Glutamatergic neuron (in vitro differentiated cells): ENCODE measurements around the gene DUOX2. TPM values are rescaled to one million over a fixed set of nuclear protein-coding genes. Genes with fewer than 3 reads are reported as not detected.
"Not testable (repeated sequence)": the region's sequence is repeated elsewhere in the genome, so short reads cannot be mapped to it uniquely, and the experiment has no call there.

Experiments used
- DNase-seq: peaks from one replicate; pipeline ENCODE4 v3.0.0; 2022
- H3K27ac Mint-ChIP-seq: one replicate; pipeline ENCODE4 v1.8.0; 2020; ENCODE audit warnings: mild to moderate bottlenecking, mixed read lengths, inconsistent platforms; ENCODE audit not compliant: unreplicated experiment
- H3K27me3 Mint-ChIP-seq: one replicate; pipeline ENCODE4 v1.8.0; 2020; ENCODE audit warnings: mild to moderate bottlenecking, moderate library complexity, mixed read lengths, inconsistent platforms; ENCODE audit not compliant: unreplicated experiment
- H3K36me3 Mint-ChIP-seq: one replicate; pipeline ENCODE4 v1.8.0; 2020; ENCODE audit warnings: mild to moderate bottlenecking, mixed read lengths, inconsistent platforms; ENCODE audit not compliant: unreplicated experiment
- H3K4me1 Mint-ChIP-seq: one replicate; pipeline ENCODE4 v1.8.0; 2020; ENCODE audit warnings: mild to moderate bottlenecking, low read depth, mixed read lengths, inconsistent platforms; ENCODE audit not compliant: unreplicated experiment
- H3K4me3 Mint-ChIP-seq: one replicate; pipeline ENCODE4 v1.8.0; 2020; ENCODE audit warnings: mild to moderate bottlenecking, mixed read lengths, inconsistent platforms; ENCODE audit not compliant: unreplicated experiment
- H3K9me3 Mint-ChIP-seq: one replicate; pipeline ENCODE4 v1.8.0; 2020; ENCODE audit warnings: mild to moderate bottlenecking, moderate library complexity, mixed read lengths, inconsistent platforms; ENCODE audit not compliant: unreplicated experiment
- CTCF ChIP-seq: fragments of 200-600 bp; sonication (generic); IDR thresholded peaks from one replicate; pipeline ENCODE4 v1.5.0; 2021; ENCODE audit not compliant: partially characterized antibody, unreplicated experiment
- total RNA-seq: library from RNA; stranded (reverse); fragmentation: NEBNext Ultra II Directional; extraction: Animal tissue kit (Norgen Biotek cat#: 25700); gene quantifications from one replicate; pipeline ENCODE4 v1.2.1, GENCODE V29; 2021; ENCODE audit not compliant: unreplicated experiment

DUOX2 gene
- total RNA-seq, 1 donor from 2014 or later: not detected

GRCh38 chr15:45079628-45080246 lies 34.2 kb downstream of the DUOX2 start:
- H3K9me3 Mint-ChIP-seq, H3K36me3 Mint-ChIP-seq, H3K27me3 Mint-ChIP-seq, H3K4me3 Mint-ChIP-seq, DNase-seq: not testable (repeated sequence)
- H3K4me1 Mint-ChIP-seq: peaks cover 16% of the 10 kb centered on the region
- H3K27ac Mint-ChIP-seq: peak overlapping the region; percentile 86

GRCh38 chr15:45079201-45079600 lies 34.8 kb downstream of the DUOX2 start:
- not testable (repeated sequence) for H3K9me3 Mint-ChIP-seq, H3K27me3 Mint-ChIP-seq, DNase-seq, H3K36me3 Mint-ChIP-seq
- Mint-ChIP-seq H3K4me3 (peak overlapping the region; percentile 52), H3K4me1 (peaks cover 16% of the 10 kb centered on the region), H3K27ac (peak overlapping the region; percentile 86)

- not testable (repeated sequence) for DNase-seq, H3K9me3 Mint-ChIP-seq, H3K27me3 Mint-ChIP-seq, H3K36me3 Mint-ChIP-seq, H3K4me3 Mint-ChIP-seq, H3K27ac Mint-ChIP-seq
- H3K4me1 Mint-ChIP-seq: peaks cover 16% of the 10 kb centered on the region
Measured at GRCh38 chr15:45077391-45077790, 36.6 kb downstream of the DUOX2 start.

GRCh38 chr15:45075440-45076320 lies 38.3 kb downstream of the DUOX2 start:
- not testable (repeated sequence) for H3K27me3 Mint-ChIP-seq, H3K4me3 Mint-ChIP-seq, H3K36me3 Mint-ChIP-seq

GRCh38 chr15:45073602-45074001 lies 40.4 kb downstream of the DUOX2 start:
- not testable (repeated sequence) for H3K27me3 Mint-ChIP-seq, DNase-seq, H3K4me1 Mint-ChIP-seq, H3K27ac Mint-ChIP-seq, H3K36me3 Mint-ChIP-seq, H3K9me3 Mint-ChIP-seq, H3K4me3 Mint-ChIP-seq

More at GRCh38 chr15:45075440-45076320, 38.3 kb downstream of the DUOX2 start:
- H3K9me3 Mint-ChIP-seq, H3K27ac Mint-ChIP-seq, DNase-seq: not testable (repeated sequence)
- H3K4me1 Mint-ChIP-seq: peaks cover 16% of the 10 kb centered on the region

GRCh38 chr15:45069942-45070360 lies 44.0 kb downstream of the DUOX2 start:
- H3K27ac Mint-ChIP-seq, H3K27me3 Mint-ChIP-seq, H3K36me3 Mint-ChIP-seq, H3K9me3 Mint-ChIP-seq, DNase-seq, H3K4me1 Mint-ChIP-seq, H3K4me3 Mint-ChIP-seq: not testable (repeated sequence)

- Mint-ChIP-seq H3K36me3 (no peaks in the 10 kb centered on the region), H3K27ac (no peak overlapping the region), H3K4me3 (no peak overlapping the region), H3K4me1 (no peaks in the 10 kb centered on the region), H3K27me3 (no peaks in the 10 kb centered on the region), H3K9me3 (no peaks in the 10 kb centered on the region)
- no peak for TF ChIP-seq CTCF
- no peak for DNase-seq
Measured at GRCh38 chr15:45064386-45064785, 49.6 kb downstream of the DUOX2 start.

GRCh38 chr15:45062301-45062700 lies 51.7 kb downstream of the DUOX2 start:
- H3K4me1 Mint-ChIP-seq, DNase-seq, H3K27me3 Mint-ChIP-seq, H3K4me3 Mint-ChIP-seq, H3K27ac Mint-ChIP-seq, H3K9me3 Mint-ChIP-seq: not testable (repeated sequence)
- H3K36me3 Mint-ChIP-seq: peaks cover 11% of the 10 kb centered on the region

GRCh38 chr15:45058690-45059675 lies 55.0 kb downstream of the DUOX2 start:
- H3K9me3 Mint-ChIP-seq, H3K4me3 Mint-ChIP-seq, DNase-seq, H3K27ac Mint-ChIP-seq, H3K4me1 Mint-ChIP-seq, H3K27me3 Mint-ChIP-seq: not testable (repeated sequence)
- H3K36me3 Mint-ChIP-seq: peaks cover 11% of the 10 kb centered on the region

- not testable (repeated sequence) for H3K27ac Mint-ChIP-seq, H3K27me3 Mint-ChIP-seq
Measured at GRCh38 chr15:45052676-45053075, 61.3 kb downstream of the DUOX2 start.

More at GRCh38 chr15:45052676-45053075, 61.3 kb downstream of the DUOX2 start:
- not testable (repeated sequence) for H3K9me3 Mint-ChIP-seq, H3K4me3 Mint-ChIP-seq, DNase-seq, H3K4me1 Mint-ChIP-seq
- H3K36me3 Mint-ChIP-seq: peaks cover 48% of the 10 kb centered on the region
